Esophagus muscularis mucosa (tissue), 3 donors: ENCODE measurements around the gene STIP1.

ENCODE experiments used
- CTCF ChIP-seq, 3 experiments: fragments of 200-600 bp in 2 of 3; fragments of 450-650 bp in 1 of 3; sonication (generic) in 2 of 3; IDR thresholded peaks; one replicate each; pipeline ENCODE4 v1.5.1; 2017 to 2019; ENCODE audit warnings: antibody characterized with exemption in 3 of 3, mild to moderate bottlenecking in 2 of 3, moderate library complexity in 1 of 3
- POLR2A ChIP-seq: fragments of 450-650 bp; IDR thresholded peaks from one replicate; pipeline ENCODE4 v1.6.1; 2017; ENCODE audit warnings: antibody characterized with exemption, moderate library complexity, mild to moderate bottlenecking, low read depth

DNA sequence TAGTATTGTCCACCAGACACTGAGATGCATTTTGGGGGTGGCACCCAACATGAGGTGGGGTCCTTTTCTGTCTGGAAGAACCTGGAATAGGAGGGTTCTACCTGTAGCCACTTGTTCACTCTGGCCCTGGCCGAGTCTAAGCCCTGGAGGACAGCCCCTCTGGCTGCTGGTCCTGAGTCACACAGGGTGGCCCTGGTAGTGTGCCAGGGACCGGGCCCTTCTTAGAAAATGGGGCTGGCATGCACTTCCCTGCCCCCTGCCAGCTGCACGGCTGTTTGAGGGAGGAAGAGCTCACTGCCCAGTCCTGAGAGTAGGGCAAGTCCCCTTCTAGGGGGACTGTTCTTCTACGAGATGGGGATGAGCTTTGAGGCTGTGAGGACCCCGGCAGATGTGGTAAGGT lies 67.5 kb downstream of the STIP1 start:
- TF ChIP-seq POLR2A (no peak), CTCF (IDR thresholded peaks at IDR 0.05) (no peak)
